ENCODE results near the gene SZT2.
"Not testable (repeated sequence)": the region's sequence is repeated elsewhere in the genome, so short reads cannot be mapped to it uniquely, and the experiment has no call there.

Gene SZT2

GRCh38 chr1:43448955-43449707, 59.4 kb downstream of the SZT2 start:
- no peak overlapping the region for H3K4me3 ChIP-seq (ENCODE audit: low read depth, low read length)
- no peak for DNase-seq (ENCODE audit: low read depth)

- no peak for DNase-seq (ENCODE audit: low read depth)
- no peak overlapping the region for H3K4me3 ChIP-seq (ENCODE audit: low read depth, low read length)
Observed at GRCh38 chr1:43449708-43450069, 60.0 kb downstream of the SZT2 start.

GRCh38 chr1:43450251-43450941, 60.7 kb downstream of the SZT2 start:
- no peak overlapping the region for H3K4me3 ChIP-seq (ENCODE audit: low read depth, low read length)
- no peak for DNase-seq (ENCODE audit: low read depth)

- no peak for DNase-seq (ENCODE audit: low read depth)
- no peak overlapping the region for H3K4me3 ChIP-seq (ENCODE audit: low read depth, low read length)
Observed at GRCh38 chr1:43451157-43451591, 61.5 kb downstream of the SZT2 start.

GRCh38 chr1:43451701-43452532, 62.2 kb downstream of the SZT2 start:
- no peak for DNase-seq (ENCODE audit: low read depth)

GRCh38 chr1:43452789-43453441, 63.2 kb downstream of the SZT2 start:
- H3K4me3 ChIP-seq (ENCODE audit: low read depth, low read length), result peak overlapping the region; percentile 59
- peak; percentile 32 for DNase-seq (ENCODE audit: low read depth)

More at GRCh38 chr1:43451701-43452532, 62.2 kb downstream of the SZT2 start:
- no peak overlapping the region for H3K4me3 ChIP-seq (ENCODE audit: low read depth, low read length)

- peak within 1 kb of the TSS; percentile 59 for H3K4me3 ChIP-seq (ENCODE audit: low read depth, low read length)
- peak; percentile 50 for DNase-seq (ENCODE audit: low read depth)
Observed at GRCh38 chr1:43453442-43454269, 64.0 kb downstream of the SZT2 start, which contains the start of gene HYI. Gene HYI, minus strand, starts transcription at chr1:43453931. Its CDS starts 138 bp downstream, at chr1:43453793.

- peak; percentile 51 for DNase-seq (ENCODE audit: low read depth)
- peak overlapping the region; percentile 59 for H3K4me3 ChIP-seq (ENCODE audit: low read depth, low read length)
Observed at GRCh38 chr1:43454270-43455011, 64.7 kb downstream of the SZT2 start.

GRCh38 chr1:43455213-43455889, 65.7 kb downstream of the SZT2 start:
- DNase-seq (ENCODE audit: low read depth), result no peak
- no peak overlapping the region for H3K4me3 ChIP-seq (ENCODE audit: low read depth, low read length)

- DNase-seq (ENCODE audit: low read depth); H3K4me3 ChIP-seq (ENCODE audit: low read depth, low read length): not testable (repeated sequence)
Observed at GRCh38 chr1:43458379-43458778, 68.7 kb downstream of the SZT2 start.

GRCh38 chr1:43460988-43461693, 71.4 kb downstream of the SZT2 start:
- no peak for DNase-seq (ENCODE audit: low read depth)
- H3K4me3 ChIP-seq (ENCODE audit: low read depth, low read length), result no peak overlapping the region

- no peak for DNase-seq (ENCODE audit: low read depth)
- H3K4me3 ChIP-seq (ENCODE audit: low read depth, low read length), result no peak overlapping the region
Observed at GRCh38 chr1:43463479-43463878, 73.8 kb downstream of the SZT2 start.

- H3K4me3 ChIP-seq (ENCODE audit: low read depth, low read length), result no peak overlapping the region
- DNase-seq (ENCODE audit: low read depth), result no peak
Observed at GRCh38 chr1:43464681-43465504, 75.2 kb downstream of the SZT2 start.

GRCh38 chr1:43465505-43466067, 75.9 kb downstream of the SZT2 start:
- DNase-seq (ENCODE audit: low read depth), result no peak

GRCh38 chr1:43466403-43466802, 76.7 kb downstream of the SZT2 start:
- H3K4me3 ChIP-seq (ENCODE audit: low read depth, low read length), result no peak overlapping the region
- no peak for DNase-seq (ENCODE audit: low read depth)

More at GRCh38 chr1:43465505-43466067, 75.9 kb downstream of the SZT2 start:
- H3K4me3 ChIP-seq (ENCODE audit: low read depth, low read length), result no peak overlapping the region

- H3K4me3 ChIP-seq (ENCODE audit: low read depth, low read length), result no peak overlapping the region
- DNase-seq (ENCODE audit: low read depth), result no peak
Observed at GRCh38 chr1:43468414-43468813, 78.7 kb downstream of the SZT2 start.

Measured in skeletal muscle cell (primary cell).